ENCODE data around the gene SLC22A1.
"Not testable (repeated sequence)": the region's sequence is repeated elsewhere in the genome, so short reads cannot be mapped to it uniquely, and the experiment has no call there.

The SLC22A1 gene

DNA sequence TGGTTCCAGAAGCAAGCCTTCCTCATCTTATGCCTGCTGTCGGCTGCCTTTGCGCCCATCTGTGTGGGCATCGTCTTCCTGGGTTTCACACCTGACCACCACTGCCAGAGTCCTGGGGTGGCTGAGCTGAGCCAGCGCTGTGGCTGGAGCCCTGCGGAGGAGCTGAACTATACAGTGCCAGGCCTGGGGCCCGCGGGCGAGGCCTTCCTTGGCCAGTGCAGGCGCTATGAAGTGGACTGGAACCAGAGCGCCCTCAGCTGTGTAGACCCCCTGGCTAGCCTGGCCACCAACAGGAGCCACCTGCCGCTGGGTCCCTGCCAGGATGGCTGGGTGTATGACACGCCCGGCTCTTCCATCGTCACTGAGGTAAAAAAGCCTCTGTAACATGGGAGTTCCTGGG, 366 bp downstream of the SLC22A1 start:
- in situ Hi-C loops (cut with HindIII; ENCODE audit: low sequenced_read_pairs) = no loop called here

DNA sequence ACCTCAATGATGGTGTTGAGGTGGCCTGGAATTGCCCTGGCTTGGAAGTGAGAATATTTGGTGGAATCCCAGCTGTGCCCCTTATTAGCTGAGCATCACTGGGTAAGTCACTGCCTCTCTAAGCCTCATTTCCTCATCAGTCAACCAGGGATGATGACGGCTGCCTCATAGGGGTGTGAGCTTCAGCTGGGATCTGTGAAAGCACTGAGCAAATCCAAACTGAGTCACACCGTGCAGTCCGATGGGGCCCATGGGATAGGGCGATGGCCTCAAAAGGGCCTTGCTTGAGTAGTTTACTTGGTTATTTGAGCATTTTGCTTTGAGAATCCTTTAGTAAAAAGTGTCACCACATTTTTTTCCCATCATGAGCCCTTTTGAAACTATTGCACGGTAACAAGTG, 1.1 kb downstream of the SLC22A1 start:
- in situ Hi-C loops (cut with HindIII; ENCODE audit: low sequenced_read_pairs) = no loop called here

DNA sequence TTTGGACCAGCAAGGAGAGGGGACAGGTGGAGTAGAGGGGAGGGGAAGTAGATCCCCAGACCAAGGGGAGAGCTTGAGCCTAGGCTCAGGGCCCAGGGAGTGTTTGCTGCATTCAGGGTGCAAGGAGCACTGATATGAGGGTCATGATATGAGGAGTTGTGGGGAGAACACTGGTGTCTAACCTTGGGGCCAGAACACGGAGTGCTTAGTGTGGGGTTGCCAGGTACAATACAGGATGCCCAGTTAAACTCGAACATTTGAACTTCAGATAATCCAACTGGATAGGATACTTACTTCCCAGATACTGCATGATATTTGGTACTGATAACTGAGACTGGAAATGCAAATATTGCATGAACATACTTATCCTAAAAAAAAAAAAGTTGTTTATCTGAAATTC, 2.4 kb downstream of the SLC22A1 start:
- in situ Hi-C loops (cut with HindIII; ENCODE audit: low sequenced_read_pairs) = no loop called here

DNA sequence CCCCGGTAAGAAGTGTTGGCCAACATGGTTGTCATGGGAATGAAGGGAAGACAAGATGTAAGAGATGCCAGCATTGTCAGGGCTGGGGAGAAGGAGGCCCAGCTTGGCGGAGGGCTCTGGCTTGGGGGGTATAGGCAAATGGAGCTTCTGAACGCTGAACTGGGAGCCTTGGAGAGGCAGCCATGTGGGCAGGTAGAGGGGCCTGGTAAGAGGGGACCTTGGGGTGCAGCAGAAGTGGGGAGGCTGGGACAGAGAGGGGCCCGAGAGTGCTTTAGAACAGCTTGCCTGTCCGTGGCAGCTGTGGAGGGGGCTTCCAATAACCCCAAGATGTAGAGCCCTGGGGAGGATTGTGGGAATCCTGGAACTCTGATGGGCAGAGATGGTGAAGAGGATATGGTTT, 3.0 kb downstream of the SLC22A1 start:
- in situ Hi-C loops (cut with HindIII; ENCODE audit: low sequenced_read_pairs) = no loop called here

DNA sequence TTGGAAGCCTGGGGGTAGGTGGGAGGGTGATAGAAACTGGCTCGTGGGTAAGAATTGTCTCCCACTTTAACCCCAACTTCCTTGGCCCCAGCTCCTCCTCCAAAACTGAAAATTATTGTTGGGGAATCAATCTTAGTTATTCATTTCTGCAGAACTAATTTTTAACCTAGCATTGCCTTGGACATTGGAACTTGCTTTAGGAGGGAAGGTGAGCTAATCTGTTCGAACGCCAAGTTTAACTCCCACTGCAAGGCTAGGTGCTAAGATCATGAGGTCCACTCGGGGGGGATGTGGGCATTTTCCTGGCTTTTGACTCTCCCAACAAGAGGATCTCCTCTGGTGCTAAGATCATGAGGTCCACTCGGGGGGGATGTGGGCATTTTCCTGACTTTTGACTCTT, 3.5 kb downstream of the SLC22A1 start:
- in situ Hi-C loops (cut with HindIII; ENCODE audit: low sequenced_read_pairs) = not testable (repeated sequence)

DNA sequence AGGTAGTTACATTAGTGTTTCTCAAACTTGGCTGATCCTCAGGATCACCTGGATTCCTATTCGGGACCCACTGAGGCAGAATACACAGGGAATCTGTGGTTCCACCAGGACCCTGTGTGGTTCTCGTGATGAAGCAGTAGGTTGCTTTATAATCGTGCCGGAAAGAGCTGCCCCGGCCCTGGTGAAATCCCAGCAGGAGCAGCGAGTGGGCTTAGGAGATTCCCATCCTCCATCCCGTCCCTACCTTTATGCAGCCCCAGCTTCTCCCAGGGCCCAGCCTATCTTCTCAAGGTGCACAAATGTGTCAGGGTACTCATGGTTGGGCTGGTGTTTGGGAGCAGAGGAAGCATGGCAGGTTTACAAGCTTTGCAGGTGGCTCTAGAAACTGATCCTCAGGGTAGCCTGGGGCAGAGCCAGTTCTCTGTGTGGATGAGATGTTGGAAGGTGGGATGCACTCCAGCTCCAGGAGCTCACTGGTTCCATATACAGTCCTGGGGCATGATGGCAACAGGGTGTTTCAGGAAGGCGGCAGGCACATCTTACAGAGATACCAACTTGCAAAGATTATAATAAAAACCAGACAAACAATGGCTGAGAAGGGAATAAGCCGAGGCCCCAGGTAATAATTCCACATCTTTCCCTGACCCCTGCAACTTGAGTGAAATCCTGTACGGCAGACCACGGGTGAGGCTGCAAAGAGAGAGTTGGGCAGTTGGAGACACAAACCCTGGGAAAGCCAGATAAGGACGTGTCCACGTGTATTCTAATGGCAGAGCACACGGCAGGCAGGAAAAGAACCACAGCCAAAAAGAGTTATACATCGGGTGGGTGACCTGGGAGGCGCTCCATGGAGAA, 5.9 kb downstream of the SLC22A1 start:
- in situ Hi-C loops (cut with HindIII; ENCODE audit: low sequenced_read_pairs) = no loop called here

DNA sequence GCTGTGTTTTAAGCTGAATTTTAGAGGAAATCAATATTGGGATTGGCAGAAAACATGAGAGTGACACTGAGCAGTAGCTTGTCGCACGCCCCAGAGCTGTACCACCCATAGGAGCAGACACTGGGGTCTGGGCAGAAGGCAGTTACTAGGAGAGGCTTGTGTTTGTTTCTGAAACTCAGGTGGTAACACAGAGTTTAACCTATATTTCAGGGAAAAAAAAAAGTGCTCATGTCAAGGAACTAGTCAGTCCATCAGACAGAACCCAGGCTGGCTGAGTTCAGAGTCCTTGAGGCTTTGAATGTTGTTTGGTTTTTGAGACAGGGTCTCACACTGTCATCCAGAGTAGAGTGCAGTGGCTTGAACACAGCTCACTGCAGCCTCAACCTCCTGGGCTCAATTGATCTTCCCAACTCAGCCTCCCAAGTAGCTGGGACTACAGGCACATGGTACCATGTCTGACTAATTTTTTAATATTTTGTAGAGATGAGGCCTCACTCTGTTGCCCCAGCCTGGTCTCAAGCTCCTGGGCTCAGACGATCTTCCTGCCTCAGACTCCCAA, 6.6 kb downstream of the SLC22A1 start:
- in situ Hi-C loops (cut with HindIII; ENCODE audit: low sequenced_read_pairs) = no loop called here

DNA sequence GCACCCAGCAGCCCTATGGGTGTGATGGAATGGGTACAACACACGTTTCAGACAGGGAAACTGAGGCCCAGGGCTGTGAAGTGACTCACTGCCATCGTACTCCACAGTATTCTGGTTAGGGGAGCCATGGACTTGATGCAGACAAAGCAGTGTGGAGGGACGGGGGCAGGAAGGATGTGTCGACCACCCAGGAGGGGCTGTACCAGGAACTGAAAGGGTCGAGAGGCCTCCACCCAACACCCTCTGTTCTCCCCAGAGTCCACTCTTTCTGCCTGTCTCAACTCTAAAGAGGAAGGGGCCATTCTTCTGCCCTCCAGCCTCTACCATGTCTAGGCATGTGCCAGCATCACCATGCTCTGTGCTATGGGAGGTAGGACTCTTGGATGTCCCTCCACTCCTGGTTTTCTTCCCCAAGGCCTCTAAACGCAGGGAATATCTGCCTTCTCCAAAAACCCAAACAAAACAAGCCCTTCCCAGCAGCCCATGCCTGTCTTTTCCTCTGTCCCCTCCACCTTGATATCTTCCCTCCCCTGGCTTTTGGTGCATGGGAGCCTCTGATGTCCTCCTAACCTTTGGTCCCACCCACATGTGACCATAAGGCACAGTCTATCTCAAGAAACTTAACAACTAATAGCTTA, 7.4 kb downstream of the SLC22A1 start:
- in situ Hi-C loops (cut with HindIII; ENCODE audit: low sequenced_read_pairs) = no loop called here

DNA sequence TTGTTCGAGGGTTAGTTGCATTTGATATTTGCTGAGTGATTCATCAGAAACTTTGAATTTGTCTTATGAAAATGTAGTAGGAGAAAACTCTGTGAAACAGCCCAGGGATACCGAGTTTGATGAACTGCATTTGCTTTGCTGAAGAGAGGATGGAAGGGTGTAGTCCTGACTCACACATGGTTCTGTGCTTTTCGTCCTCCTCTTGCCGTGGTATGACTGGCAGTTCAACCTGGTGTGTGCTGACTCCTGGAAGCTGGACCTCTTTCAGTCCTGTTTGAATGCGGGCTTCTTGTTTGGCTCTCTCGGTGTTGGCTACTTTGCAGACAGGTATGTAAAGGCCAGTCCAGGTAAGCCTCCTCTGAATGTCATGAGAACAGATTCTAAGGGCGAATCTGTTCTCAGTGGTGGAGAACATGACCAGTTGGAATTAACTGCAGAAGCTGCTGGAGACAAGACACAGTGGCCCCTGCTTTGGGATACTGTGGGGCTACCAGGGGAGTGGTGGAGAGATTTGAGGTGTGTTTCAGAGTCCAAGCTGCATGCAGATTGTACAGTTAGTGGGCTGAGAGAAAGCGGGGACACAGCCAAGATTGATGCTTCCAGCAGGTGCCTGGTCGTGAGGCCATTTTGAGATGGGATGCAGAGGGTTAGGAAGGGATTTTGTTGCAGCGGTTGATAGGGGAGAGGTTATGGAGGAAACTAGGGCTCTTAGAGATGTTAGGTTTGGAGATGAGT, 8.4 kb downstream of the SLC22A1 start:
- in situ Hi-C loops (cut with HindIII; ENCODE audit: low sequenced_read_pairs) = no loop called here

DNA sequence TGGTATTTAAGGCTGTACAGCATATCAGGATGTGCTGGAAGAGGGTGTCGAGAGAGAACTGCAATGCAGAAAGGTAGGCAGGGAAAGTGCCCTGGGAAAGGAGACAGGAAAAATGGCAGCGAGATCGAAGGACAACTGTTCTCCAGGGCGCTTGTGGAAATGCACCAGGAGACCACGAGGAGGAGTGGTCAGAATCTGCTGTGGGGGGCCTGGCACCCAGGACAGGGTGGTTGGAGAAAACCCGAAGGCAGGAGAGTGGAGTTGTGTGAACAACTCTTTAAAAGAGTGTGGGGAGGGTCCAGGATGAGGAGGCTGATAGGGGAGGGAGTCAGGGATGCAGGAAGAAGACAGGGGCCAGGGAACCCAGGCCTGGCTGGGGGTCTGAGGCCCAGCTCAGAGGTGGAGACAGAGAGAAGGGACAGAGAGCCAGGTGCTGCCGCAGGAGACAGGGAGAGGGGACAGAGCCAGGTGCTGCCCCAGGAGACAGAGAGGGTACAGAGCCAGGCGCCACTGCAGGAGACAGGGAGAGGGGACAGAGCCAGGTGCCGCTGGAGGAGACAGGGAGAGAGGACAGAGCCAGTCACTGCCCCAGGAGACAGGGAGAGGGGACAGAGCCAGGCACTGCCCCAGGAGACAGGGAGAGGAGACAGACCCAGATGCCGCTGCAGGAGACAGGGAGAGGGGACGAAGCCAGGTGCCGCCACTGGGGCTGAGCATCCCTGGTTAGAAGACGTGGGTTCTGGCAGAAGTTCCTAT, 9.3 kb downstream of the SLC22A1 start:
- in situ Hi-C loops (cut with HindIII; ENCODE audit: low sequenced_read_pairs) = no loop called here

DNA sequence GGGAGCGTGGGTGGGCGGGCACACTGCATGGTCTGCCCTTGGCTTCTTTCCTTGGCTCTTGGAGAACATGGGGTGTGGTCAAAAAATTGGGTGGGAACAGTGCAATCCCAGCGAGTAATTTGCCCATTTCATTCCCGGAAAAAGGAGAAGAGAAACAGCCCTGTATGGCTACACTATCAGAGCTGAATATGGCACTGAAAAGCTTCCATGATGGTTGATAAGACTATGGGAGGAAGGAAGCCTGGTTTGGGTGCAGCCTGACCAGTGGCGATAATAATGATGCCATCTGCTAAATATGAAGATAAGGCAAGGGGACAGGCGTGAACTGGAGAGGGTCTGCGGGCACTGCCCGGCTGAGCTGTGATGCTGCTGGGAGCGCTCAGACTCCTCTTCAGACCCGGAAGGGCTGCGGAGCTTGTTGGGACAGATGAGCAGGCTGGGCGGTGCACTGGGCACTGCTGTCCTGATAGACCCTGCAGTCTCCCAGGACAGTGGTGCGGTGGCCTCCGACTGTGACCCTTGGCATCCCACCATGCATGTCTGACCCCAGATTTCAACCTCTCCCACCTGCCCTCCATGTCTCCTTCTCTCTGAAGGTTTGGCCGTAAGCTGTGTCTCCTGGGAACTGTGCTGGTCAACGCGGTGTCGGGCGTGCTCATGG, 10.2 kb downstream of the SLC22A1 start:
- in situ Hi-C loops (cut with HindIII; ENCODE audit: low sequenced_read_pairs) = no loop called here

DNA sequence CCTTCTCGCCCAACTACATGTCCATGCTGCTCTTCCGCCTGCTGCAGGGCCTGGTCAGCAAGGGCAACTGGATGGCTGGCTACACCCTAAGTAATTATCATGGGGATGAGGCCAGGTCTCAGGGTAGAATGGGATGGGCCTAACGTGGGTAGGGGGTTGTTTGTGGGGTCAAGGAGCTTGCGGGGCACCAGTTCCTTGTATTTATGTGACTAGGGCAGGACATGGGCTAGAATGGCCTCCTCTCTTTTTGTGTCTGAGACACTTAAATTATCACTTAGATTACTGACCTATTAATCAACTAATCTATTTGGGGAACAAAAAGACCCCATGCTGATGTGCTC, 10.7 kb downstream of the SLC22A1 start:
- in situ Hi-C loops (cut with HindIII; ENCODE audit: low sequenced_read_pairs) = no loop called here

DNA sequence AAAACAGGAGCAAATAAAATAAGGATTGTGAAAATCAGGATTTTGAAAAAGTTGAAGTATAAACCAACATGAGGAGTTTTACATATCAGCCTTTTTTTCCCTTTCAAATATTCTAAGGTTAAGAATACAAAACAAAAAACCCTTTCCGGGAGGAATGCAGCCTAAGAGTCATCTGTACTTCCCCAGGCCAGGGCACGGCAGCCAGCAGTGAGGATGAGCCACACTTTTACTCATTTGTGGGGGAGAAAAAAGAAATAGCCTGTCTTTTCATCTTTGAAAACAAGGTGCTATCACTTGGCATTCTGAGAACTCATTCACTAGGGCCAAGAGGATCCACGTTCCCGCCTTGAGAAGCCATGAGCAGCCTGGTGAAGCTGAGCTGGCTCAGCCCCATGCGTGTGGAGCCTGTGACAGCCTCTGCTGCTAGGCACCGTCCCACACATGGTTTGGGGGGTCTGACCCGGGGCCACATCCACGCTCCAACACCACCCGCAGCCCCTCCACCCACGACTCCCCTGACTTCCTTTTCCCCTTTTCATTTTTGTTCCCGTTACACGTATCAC, 11.2 kb downstream of the SLC22A1 start:
- in situ Hi-C loops (cut with HindIII; ENCODE audit: low sequenced_read_pairs) = no loop called here

DNA sequence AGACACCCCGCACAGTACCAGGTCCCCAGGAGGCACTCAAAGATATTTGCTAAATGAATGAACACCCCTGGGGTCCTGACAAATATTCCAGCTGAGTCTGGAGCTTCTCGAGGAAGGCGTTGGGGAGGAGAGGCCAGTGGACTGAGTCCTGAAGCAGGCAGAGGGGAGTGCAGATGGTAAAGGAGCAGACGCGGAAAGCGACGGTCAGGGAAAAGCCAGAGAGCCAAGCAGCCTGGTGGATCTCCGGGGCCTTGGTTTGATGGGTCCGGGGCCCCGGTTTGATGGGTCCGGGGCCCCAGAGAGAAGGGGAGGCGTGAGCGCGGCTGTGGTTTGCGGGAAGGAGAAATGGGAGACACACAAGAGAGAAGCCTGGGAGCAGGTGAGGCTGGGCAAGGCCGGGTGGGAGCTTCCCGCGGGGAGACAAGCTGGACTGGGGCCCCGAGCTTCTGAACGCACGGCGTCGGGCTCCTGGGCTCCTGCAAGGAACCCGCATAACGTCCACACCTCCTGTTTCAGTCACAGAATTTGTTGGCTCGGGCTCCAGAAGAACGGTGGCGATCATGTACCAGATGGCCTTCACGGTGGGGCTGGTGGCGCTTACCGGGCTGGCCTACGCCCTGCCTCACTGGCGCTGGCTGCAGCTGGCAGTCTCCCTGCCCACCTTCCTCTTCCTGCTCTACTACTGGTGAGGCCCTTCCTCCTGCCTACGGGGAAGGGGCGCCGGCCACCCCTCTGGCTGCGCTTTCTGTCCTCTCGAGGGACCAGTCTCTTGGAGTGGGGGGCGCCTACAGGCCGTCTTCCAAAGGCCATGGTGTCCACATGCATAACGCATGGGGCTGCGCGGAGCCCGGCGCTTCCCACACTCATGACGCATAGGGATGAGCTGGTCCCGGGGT, 12.1 kb downstream of the SLC22A1 start:
- in situ Hi-C loops (cut with HindIII; ENCODE audit: low sequenced_read_pairs) = no loop called here

DNA sequence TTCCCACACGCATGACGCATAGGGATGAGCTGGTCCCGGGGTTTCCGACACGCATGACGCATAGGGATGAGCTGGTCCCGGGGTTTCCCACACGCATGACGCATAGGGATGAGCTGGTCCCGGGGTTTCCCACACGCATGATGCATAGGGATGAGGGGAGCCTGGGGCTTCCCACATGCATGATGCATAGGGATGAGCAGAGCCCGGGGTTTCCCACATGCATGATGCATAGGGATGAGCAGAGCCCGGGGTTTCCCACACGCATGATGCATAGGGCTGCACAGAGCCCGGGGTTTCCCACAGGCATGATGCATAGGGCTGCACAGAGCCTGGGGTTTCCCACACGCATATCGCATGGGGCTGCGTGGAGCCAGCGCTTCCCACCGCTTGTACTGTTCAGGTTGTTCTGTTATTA, 12.7 kb downstream of the SLC22A1 start:
- in situ Hi-C loops (cut with HindIII; ENCODE audit: low sequenced_read_pairs) = not testable (repeated sequence)

DNA sequence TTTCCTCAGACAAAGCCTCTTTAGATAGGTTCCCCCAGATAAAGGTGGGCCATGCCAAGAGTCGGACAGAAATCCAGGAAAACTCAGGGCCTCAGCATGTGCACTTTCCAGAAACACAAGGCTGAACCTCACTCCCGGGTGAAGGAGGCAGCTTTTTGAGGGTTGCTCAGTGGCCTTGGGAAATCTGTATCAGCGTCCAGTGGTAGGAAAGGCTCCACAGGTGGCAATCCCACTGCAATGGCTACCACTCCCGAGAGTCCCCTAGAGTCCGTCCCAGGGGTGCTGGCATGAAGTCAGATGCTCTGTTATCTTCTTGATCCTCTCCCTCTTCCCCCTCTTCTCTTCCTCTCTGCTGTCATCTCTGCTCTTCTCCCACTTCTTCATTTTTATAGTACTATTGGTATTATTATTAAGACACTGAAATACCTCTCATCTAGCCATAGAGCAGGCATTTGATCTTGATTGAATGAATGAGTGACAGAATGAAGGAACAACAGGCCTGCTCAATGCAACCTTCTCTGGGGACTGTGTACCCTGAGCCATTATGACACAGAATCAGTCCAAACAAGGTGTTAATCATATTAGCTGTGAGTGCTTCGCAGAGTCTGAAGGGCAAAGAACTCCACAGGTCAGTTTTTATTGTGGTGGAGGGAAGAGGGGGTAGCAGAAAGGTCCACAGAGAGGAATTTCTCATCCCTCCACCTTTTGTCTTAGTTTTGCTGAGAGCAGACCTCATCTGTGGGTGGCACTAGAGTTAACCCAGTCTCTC, 13.3 kb downstream of the SLC22A1 start:
- in situ Hi-C loops (cut with HindIII; ENCODE audit: low sequenced_read_pairs) = no loop called here

DNA sequence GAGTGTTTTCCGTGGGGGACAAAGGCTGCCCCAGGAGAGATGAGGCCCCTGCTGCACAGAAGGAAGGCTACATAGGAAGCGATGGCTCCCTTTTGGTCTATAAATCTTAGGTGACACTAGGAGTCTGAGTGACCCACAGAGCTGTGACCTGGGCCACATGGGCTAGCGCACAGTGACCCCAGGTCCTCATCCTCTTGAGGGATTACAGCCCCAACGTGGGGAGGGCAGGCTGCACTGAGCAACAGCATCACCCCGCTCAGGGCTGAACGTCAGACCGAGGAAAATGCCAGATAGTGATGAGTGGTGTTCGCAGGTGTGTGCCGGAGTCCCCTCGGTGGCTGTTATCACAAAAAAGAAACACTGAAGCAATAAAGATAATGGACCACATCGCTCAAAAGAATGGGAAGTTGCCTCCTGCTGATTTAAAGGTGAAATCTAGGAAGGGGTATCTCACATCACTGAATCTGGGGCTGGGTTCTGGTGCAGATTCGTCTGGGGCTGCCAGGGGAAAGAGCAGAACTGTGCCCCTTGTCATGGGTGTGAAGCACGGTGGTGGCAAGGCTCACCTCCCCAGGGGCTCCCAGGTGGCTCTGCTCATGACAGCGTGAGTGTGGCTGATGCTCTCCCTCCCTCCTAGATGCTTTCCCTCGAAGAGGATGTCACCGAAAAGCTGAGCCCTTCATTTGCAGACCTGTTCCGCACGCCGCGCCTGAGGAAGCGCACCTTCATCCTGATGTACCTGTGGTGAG, 14.5 kb downstream of the SLC22A1 start:
- in situ Hi-C loops (cut with HindIII; ENCODE audit: low sequenced_read_pairs) = no loop called here
